SK-MEL-5 (cell line): ENCODE data around the gene WWC2. TPM values are rescaled to one million over a fixed set of nuclear protein-coding genes. Genes with fewer than 3 reads are reported as not detected.

ENCODE experiments used
- DNase-seq: peaks from one replicate; pipeline ENCODE4 v3.0.0-alpha.2; 2016; ENCODE audit warnings: low read depth, low spot score
- in situ Hi-C: cut with HindIII; loops from 2 replicates; pipeline ENCODE4 v1.10.0; 2016; ENCODE audit warnings: low sequenced_read_pairs, high pct_unique_total_duplicates, low pct_unique_long_range_greater_than_20kb
- total RNA-seq: library from RNA; depleted of rRNA; stranded (reverse); fragments of >200 nt; shearing (Covaris generic); gene quantifications from 2 replicates; pipeline ENCODE4 v1.2.3, GENCODE V29; 2014

WWC2 gene
- total RNA-seq, 1 experiment from 2014 or later = 12.7 TPM

GRCh38 chr4:183153190-183153916 is 54.3 kb downstream of the WWC2 start:
- in situ Hi-C loops = no loop called here
- no peak for DNase-seq

GRCh38 chr4:183154701-183155391 is 55.8 kb downstream of the WWC2 start:
- DNase-seq = no peak
- in situ Hi-C loops = no loop called here

DNA sequence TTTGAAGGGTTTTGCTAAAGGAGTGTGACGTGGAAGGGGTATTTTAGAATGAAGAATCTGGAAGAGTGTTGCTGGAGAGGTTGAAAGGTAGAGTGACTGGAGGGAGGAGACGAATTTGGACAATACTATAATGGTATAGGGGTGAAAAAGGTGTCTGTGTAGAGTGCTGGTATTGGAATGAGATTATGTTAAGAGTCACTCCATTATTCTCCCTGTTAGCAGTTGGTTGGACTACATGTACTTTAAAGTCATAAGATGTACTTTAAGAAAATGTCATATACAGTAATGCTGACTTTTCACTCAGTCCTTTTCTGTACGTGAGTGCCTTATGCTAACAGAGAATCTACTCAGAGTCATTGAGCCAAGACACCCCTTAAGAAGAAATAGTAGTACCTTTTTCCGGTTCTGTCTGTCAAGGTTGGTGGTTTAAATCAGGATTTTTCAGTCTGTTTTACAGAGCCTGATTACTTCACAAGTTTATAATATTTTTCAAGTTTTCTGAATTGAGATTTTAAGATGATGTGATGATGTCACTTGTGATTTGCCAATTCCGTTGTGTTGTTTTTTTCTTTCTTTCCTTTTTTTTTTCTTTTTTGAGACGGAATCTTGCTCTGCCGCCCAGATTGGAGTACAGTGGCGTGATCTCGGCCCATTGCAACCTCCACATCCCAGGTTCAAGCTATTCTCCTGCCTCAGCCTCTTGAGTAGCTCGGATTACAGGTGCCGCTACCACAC is 56.6 kb downstream of the WWC2 start:
- in situ Hi-C loops = no loop called here
- DNase-seq = no peak

GRCh38 chr4:183157215-183157614 is 58.2 kb downstream of the WWC2 start:
- in situ Hi-C loops = no loop called here
- DNase-seq = peak; percentile 45

DNA sequence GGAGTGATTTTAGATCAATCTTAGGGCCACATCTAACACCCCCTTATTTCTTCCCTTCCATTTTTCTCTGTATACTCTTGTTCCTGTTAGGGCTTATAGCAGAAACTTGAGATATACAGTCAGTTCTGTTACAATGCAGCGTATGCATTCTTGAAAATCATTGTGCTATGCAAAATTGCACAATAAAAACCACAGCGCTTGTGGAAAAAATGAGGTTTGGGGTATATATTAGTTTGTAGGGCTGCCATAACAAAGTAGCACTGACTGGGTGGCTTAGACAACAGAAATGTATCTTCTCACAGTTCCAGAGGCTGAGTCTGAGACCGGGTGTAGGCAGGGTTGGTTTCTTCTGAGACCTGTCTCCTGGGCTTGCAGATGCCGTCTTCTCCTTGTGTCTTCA is 59.0 kb downstream of the WWC2 start:
- in situ Hi-C loops = no loop called here
- no peak for DNase-seq

DNA sequence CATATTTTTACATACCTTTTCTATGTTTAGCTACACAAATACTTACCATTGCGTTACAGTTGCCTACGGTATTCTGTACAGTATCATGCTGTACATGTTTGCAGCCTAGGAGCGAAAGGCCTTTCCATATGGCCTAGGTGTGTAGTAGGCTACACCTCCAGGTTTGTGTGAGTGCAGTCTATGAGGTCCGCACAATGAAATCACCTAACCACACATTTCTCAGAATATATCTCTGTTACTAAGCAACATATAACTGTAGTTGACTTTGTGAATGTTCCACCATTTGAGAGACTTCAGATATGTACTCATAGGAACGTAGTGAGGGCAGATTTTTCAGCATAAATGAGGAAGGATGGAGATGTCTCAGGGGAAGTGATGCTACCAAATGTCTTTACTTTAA is 62.6 kb downstream of the WWC2 start:
- in situ Hi-C loops = no loop called here
- DNase-seq = no peak

GRCh38 chr4:183163135-183163534 is 64.1 kb downstream of the WWC2 start:
- DNase-seq = no peak
- in situ Hi-C loops = no loop called here

DNA sequence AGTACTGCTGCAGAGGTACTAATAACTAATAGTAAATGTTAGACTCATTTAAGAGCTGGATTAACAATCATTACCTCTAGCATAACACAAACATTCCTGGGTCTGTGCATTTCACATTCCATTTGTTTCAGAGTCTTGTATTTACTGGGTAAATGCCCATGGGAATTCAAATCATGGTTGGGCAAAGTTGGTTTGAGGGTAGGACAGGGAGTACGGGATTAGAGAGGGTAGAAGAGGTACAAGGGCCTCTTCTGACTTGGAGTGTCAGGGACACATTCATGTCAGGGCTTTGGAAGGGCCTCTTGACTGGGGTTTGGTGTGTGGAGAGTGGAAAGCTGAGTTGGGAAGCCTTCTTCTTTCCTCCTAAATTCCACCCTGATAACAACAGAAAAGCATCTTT is 65.9 kb downstream of the WWC2 start:
- in situ Hi-C loops = no loop called here

DNA sequence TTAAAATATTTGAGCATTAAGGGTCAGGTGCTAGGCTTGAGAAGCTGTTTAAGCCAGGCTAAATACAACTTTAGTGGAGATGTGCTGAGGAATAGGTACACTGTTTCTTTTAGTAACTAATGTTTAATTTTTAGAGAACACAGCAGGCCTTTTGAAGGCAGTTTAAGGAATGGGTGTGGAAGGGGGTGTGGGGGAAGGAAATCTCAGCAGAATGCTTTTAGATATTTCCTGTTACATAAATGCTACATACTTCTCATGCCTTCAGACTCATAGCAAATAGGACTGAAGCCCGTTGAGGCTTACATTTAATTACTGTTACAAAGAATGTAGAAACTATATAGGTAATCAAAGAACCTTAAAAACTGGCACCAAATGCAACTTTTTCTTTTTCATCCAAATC is 66.3 kb downstream of the WWC2 start:
- no peak for DNase-seq
- in situ Hi-C loops = no loop called here

More for the DNA sequence above, 65.9 kb downstream of the WWC2 start:
- no peak for DNase-seq

GRCh38 chr4:183170894-183171293 is 71.8 kb downstream of the WWC2 start:
- in situ Hi-C loops = no loop called here
- no peak for DNase-seq

GRCh38 chr4:183171484-183172267 is 72.6 kb downstream of the WWC2 start:
- in situ Hi-C loops = no loop called here
- DNase-seq = no peak

DNA sequence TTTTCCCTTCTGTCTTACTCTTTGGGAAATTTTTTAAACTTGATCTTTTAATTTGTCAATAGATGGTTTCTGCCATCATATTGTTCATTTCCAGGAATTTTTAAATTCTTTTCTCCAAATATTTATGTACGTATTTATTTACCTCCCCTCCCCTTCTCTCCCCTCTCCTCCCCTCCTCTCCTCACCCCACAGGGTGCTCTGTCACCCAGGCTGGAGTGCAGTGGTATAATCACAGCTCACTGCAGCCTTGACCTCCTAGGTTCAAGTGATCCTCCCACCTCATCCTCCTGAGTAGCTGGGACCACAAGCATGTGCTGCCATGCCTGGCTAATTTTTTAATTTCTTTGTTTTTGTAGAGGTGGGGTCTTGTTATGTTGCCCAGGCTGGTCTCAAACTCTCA is 73.8 kb downstream of the WWC2 start:
- DNase-seq = no peak
- in situ Hi-C loops = no loop called here

DNA sequence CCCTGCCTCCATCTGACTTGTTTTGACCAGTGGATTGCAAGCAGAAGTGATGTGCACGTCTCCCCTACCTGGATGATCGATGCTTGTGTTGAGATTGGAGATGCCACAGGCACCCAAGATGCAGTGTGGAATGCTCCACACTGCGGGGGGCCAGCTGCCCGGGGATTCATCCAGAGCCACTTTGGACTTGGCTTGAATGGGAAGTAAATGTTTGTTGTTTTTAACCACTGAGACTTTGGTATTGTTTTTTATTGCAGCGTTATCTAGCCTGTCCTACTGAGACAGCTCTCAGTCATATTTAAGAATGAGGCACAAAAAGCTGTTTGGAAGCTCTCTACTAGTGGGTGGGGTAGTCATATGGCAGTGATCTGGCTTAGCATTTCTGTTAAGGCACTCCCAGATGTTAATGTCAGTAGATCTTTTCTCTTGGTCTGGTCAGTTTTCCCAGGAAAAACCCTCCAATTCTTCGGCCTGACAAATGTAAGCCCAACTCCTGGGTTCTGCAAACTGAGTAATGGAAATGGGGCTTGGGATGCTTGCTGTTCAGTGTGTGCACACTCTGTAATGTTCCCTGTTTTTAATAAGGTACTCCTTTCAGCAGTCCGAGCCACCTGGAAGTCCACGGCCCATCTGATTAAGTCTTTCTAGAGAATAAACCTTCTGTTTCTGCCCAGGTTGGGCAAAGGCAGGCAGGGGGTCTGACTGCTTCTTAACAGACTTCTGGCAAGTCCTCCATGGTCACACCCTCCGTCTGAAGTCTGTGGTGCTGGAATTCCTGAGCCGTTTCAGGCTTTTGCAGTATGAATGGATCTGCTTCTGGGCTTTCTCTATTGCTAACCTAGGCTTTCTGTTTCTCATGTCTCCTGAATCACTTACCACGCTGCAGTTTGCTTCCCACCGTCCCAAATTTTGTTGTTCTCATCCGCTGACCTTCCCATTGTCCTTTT is 74.8 kb downstream of the WWC2 start:
- in situ Hi-C loops = no loop called here
- DNase-seq = no peak

- in situ Hi-C loops = no loop called here
Measured at GRCh38 chr4:183175631-183176232, 76.7 kb downstream of the WWC2 start.

DNA sequence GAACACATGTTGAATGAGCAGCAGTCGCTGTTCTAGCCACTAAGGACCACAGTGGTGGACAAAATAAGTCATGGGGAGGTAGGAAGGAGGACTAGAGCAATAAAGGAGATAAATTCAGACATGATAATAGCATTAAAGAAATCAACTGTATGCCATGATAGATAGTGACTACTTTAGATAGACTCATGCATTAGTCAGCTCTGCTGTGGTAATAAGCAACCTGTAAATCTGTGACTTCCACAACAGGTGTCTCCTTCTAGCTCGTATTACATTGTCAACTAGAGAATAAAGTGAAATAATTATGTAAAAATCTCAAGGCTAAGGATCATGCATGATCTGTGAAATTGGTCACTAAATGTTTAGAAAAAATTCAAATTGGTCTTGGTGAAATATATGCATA is 77.9 kb downstream of the WWC2 start:
- no peak for DNase-seq

More at GRCh38 chr4:183175631-183176232, 76.7 kb downstream of the WWC2 start:
- DNase-seq = no peak

GRCh38 chr4:183178201-183178600 is 79.1 kb downstream of the WWC2 start:
- no peak for DNase-seq
- in situ Hi-C loops = no loop called here

More for the DNA sequence above, 77.9 kb downstream of the WWC2 start:
- in situ Hi-C loops = no loop called here
